Kidney capillary endothelial cell (primary cell): ENCODE results near the gene CENPN.
A peak's percentile ranks its signal among the peaks of the same experiment; 100 is the strongest.

Source experiments
- DNase-seq: peaks from one replicate; pipeline ENCODE4 v3.0.0-alpha.2; 2018; ENCODE audit warnings: low spot score

Gene CENPN

GRCh38 chr16:81029930-81030604 is 23.1 kb downstream of the CENPN start:
- DNase-seq: no peak

DNA sequence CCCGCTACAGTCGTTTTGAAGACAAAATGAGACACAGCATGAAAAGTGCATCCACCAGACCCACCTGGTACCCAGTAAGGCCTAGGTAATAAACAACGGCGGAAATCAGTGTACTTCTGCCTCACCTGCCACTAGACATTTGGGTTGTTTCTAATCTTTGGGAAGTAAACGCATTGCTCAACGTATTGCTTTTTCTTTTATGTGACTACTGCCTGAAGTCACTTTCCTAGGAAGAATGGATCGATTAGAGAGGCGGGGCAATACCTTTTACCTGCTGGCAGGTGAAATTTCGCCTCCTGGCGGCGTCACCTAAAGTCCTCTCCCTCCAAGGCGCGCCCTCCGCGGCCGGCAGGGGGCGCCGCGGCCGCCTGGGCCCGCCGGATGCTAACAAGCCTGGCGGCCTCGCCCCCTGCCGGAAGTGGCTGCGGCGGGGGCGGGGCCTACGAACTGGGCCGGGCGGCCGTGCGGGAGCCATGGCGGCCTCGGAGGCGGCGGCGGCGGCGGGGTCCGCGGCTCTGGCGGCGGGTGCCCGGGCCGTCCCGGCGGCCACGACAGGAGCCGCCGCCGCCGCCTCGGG is 28.5 kb downstream of the CENPN start, which contains the start of gene ATMIN:
Gene ATMIN (plus strand): TSS at position 445 of the 577 bp plus-strand sequence. CDS start 29 bp downstream, at position 474.
- DNase-seq: peak; percentile 84

DNA sequence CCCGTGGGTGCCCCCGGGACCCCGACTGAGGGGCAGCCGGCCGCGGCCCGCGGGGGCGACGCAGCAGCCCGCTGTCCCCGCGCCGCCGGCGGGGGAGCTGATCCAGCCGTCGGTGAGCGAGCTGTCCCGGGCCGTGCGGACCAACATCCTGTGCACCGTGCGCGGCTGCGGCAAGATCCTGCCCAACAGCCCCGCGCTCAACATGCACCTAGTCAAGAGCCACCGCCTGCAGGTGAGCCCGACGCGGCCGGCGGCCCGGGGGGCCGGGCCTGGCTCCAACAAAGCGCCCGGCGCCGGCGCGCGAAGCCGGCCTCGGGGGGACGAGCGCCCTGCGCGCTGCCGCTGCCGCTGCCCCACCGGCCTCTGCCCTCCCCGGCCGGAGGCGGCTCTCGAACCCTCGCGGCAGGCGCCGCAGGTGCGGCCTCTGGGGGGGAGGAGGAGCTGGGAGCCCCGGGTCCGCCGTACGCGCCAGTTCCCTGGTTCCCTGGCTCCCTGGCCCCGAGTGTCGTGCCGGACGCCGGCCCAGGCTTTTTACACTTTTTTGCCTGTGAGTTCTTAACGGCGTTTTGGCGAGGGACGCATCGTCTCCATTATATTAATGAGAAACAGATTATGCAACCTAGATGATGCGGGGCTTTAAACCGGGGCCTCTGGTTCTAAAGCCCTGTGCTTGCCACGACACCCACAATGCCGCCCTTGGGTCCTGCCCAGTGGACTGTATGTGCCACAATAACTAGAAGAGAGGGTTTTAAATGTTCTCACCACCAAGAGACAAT is 29.1 kb downstream of the CENPN start:
- DNase-seq: peak; percentile 21

DNA sequence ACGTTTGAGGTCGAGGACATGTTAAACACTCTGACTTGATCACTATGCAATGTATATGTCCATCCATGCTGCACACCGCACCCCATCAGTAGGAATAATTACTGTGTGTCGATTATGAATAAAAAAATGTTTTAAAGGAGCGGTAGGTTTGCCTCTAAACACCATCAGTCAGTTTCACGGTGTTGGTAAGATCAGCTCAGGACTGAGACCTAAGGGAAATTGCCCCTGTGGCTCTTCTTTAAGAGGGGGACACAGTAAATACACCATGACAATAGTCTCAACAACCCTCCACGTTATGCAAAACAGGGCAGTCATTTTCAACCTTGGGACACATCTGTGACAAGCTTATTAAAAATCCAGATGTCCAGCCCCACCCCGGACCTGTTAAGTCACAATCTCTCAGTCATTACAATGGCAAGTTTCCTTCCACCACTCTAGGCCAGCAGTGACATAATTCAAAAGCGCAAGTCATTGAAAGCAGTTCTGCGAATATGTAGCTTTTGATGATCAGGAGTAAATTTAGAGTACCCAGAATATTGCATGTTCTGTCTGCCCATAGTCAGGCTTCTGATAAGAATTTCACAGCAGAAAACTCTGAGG is 29.8 kb downstream of the CENPN start:
- DNase-seq: peak; percentile 40

DNA sequence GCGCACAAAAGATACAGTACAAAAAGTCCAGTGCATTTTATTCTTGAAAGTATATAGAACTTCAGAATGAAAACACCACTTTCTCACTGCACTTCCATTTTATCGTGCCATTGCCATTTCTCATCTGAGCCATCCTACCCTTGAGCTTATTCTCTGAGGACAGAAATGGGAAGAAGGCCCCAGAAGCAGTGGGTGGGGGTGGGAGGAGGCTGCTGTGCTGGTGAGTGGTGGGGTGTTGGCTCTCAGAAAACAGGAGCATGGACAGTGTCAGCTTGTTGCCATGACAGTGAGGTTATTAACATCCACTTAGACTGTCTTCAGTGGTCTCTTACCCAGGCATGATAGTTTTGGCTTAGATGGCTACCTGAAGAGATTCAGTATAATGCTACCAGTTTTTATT is 33.1 kb downstream of the CENPN start:
- no peak for DNase-seq

DNA sequence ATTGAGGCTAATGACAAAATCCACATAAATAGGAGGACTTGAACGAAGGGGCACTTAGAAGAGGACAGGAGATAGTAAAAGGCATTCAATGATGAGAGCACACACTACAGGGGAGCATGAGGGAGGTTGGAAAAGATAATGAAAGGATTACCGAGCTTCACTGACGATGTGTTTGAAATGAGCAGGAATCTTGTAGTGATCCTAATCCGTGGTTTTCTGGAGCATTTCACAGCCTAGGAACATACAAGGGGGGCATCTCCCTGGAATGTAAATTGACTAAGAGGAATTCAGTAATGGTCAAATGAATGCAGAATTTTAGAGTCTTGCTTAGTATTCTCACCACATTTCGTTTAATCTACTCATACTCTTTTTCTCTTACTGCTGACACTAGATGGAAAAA is 33.8 kb downstream of the CENPN start:
- no peak for DNase-seq

DNA sequence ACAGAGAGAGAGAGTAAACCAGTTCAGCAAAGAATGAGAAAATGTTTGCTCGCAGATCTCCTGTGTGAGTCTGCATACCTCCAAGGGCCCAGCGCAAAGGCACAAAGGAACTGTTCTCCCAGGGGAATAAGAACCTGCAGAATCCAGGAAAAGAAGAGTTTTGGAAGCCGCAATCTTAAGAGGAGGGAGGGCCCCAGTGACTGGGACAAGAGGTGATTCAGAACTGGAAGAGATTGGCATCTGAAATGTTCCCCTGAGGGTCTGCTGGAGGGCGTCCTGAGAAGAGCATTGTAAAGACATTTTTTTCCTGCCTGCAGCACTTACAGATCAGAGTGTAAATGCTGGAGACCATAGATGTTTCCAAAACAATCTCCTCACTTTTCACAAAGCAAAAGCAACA is 34.7 kb downstream of the CENPN start:
- no peak for DNase-seq

GRCh38 chr16:81042821-81043220 is 35.8 kb downstream of the CENPN start:
- DNase-seq: no peak

DNA sequence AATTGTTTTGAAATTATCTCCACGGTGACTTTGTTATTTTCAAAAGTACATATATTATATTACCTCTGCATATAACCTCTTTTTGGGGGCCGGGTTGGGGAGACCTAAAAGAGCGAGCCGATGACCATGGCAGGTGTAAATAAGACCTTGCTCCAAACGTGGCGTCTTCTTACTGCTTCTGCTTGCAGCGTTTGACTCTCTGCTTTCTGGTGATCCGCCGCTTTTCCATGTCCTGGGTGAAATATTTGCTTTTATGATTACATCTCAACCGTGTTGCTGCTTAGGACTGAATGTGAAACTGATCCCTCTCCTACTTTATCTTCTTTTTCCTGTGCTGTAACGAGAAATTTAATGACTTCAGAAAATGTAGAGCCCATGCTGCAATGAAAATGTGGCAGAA is 46.7 kb downstream of the CENPN start:
- no peak for DNase-seq

- DNase-seq: no peak
These were observed 53.7 kb downstream of the CENPN start for GRCh38 chr16:81060576-81061306.

DNA sequence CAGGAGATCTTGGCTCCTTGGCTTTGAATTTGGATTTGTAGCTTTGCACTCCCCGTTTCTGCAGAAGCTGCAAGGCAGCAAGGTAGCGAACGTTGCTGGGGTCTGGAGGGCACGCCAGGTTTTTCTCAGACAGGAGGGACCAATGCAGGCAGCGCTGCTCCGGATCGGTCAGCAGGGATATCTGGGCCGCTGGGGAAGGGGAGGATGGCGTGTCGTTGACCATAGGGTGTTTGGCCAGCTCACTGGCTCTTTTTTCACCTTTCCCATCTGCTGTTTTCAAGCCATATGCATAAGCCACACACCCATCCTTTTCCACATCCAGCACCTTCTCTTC is 54.3 kb downstream of the CENPN start:
- DNase-seq: no peak

- DNase-seq: no peak
These were observed 55.0 kb downstream of the CENPN start for GRCh38 chr16:81061871-81062608.

DNA sequence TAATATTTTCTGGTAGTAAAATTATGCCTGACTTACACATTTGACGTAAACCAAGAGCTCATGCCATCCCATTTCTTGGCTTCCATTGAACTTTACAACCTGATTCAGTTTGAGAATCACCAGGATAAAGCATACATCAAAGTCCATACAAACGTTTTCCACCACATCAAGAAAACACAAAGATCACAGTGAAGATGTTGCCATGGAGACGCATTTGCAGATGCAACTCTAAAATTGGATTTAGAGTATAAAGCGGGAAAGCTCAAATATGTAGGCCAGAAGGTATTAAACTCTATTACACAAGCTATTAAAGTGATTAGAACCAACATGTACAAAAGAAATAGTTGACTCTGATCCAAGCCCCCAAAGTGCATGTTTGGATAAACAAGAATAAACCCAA is 59.7 kb downstream of the CENPN start:
- DNase-seq: no peak

GRCh38 chr16:81067166-81067565 is 60.2 kb downstream of the CENPN start:
- no peak for DNase-seq

DNA sequence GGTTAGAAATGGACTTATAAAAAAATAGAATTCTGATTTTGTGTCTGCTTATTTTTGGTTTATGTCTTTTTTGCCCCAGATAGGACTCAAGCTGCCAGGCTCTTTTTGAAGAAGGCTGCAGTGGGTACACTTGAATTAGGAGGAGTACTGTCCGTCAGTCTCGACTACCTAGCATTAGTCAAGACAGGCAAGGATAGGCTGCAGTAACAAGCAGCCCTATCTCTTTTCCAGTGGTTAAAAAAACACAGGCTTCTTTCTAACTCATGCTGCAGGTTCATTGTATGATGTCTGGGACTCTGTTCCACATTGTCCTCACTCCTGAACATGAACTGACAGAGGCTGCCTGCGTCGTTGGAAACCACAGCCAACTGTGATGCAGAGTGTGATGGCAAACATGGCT is 62.0 kb downstream of the CENPN start:
- DNase-seq: no peak

GRCh38 chr16:81070979-81071378 is 64.0 kb downstream of the CENPN start:
- DNase-seq: no peak

- DNase-seq: no peak
These were observed 64.8 kb downstream of the CENPN start for GRCh38 chr16:81071805-81072204.

- DNase-seq: no peak
These were observed 66.7 kb downstream of the CENPN start for GRCh38 chr16:81073560-81074330.

DNA sequence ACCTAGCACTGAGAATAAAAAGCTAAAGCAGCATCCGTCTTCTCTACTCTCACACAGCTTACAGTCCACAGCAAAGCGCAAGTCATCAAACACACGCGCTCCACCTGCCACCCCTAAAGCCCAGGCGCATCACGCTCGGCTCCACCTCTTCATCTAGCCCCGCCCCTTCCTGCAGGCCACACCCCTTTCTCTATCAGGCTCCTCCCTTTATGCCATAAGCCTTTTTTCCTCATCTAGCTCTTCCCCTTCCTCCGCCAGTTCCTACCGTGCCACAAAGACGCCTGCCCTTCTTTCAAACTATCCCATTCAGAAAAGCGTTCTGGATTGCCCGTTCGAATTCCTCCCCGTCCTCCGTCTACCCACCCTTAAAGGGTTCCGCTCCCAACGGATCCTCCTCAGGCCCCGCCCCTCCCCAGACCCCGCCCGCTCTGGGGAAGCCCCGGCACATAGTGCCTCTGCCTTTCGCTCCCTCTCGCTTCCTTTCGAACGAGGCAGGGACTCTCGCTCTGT is 69.6 kb downstream of the CENPN start:
- peak; percentile 72 for DNase-seq
